Measurements from ENCODE around the gene CDPF1.

- TF ChIP-seq CTCF (conservative IDR thresholded peaks at IDR 0.05; ENCODE audit: low read length) (no peak), EZH2phosphoT487 (IDR thresholded peaks at IDR 0.05; ENCODE audit: borderline replicate concordance, low read depth, low read length) (no peak)
Observed at GRCh38 chr22:46224044-46224897, 25.8 kb downstream of the CDPF1 start.

All from OCI-LY7 (cell line).